Smooth muscle cell (in vitro differentiated cells): ENCODE data around the gene MAP1B. TPM values are rescaled to one million over a fixed set of nuclear protein-coding genes. Genes with fewer than 3 reads are reported as not detected.

ENCODE experiments used
- DNase-seq: peaks from one replicate; lab custom pipeline; 2025; ENCODE audit not compliant: unreplicated experiment; lab: John Stamatoyannopoulos, UW
- H2AFZ ChIP-seq: fragments of 200-600 bp; sonication (generic); 2 replicates; pipeline ENCODE4 v1.6.0; 2016; ENCODE audit warnings: antibody characterized with exemption, low read depth, mild to moderate bottlenecking
- H3F3A ChIP-seq: fragments of 200-600 bp; sonication (generic); 2 replicates; pipeline ENCODE4 v1.6.0; 2017; ENCODE audit warnings: antibody characterized with exemption, low read depth
- H3K27ac ChIP-seq: fragments of 200-600 bp; sonication (generic); 2 replicates; pipeline ENCODE4 v1.5.1; 2016; ENCODE audit warnings: low read depth, mild to moderate bottlenecking
- H3K27me3 ChIP-seq: fragments of 200-600 bp; sonication (generic); 2 replicates; pipeline ENCODE4 v1.6.1; 2016; ENCODE audit warnings: low read depth, mild to moderate bottlenecking
- H3K36me3 ChIP-seq: fragments of 200-600 bp; sonication (generic); 2 replicates; pipeline ENCODE4 v1.5.1; 2016; ENCODE audit warnings: low read depth
- H3K4me1 ChIP-seq: fragments of 200-600 bp; sonication (generic); 2 replicates; pipeline ENCODE4 v1.5.1; 2016; ENCODE audit warnings: low read depth
- H3K4me2 ChIP-seq: fragments of 200-600 bp; sonication (generic); 2 replicates; pipeline ENCODE4 v1.6.0; 2016; ENCODE audit warnings: mild to moderate bottlenecking
- H3K4me3 ChIP-seq: fragments of 200-600 bp; sonication (generic); 2 replicates; pipeline ENCODE4 v1.5.1; 2016; ENCODE audit warnings: mild to moderate bottlenecking
- H3K79me2 ChIP-seq: fragments of 200-600 bp; sonication (generic); 2 replicates; pipeline ENCODE4 v1.6.0; 2016; ENCODE audit warnings: low read depth, mild to moderate bottlenecking
- H3K9ac ChIP-seq: fragments of 200-600 bp; sonication (generic); 2 replicates; pipeline ENCODE4 v1.6.0; 2016; ENCODE audit warnings: low read depth
- H3K9me3 ChIP-seq: fragments of 200-600 bp; sonication (generic); replicated peaks from 2 replicates; pipeline ENCODE4 v1.5.1; 2016; ENCODE audit warnings: low read depth
- H4K20me1 ChIP-seq: fragments of 200-600 bp; sonication (generic); 2 replicates; pipeline ENCODE4 v1.6.0; 2016; ENCODE audit warnings: low read depth
- WGBS: methylation state at CpG from one replicate; pipeline ENCODE4 v1.1.7; 2016; ENCODE audit warnings: low lambda C conversion rate; 5-methylcytosine and 5-hydroxymethylcytosine counted together
- polyA plus RNA-seq: library from polyadenylated mRNA; unstranded; fragments of >200 nt; fragmentation: Nextera tagmentation; extraction: Ambion mirVana; gene quantifications from 2 replicates; pipeline ENCODE4 v1.2.1, GENCODE V29; 2016
- total RNA-seq: library from RNA; depleted of rRNA; stranded (reverse); fragments of >200 nt; gene quantifications from 2 replicates; pipeline ENCODE4 v1.2.3, GENCODE V29; 2014
- TF ChIP-seq, protein P1 (sequence below): fragments of 200-600 bp; sonication (generic); IDR thresholded peaks from 2 replicates; pipeline ENCODE4 v1.5.1; 2017; ENCODE audit warnings: borderline replicate concordance, mild to moderate bottlenecking, antibody characterized with exemption; ENCODE audit not compliant: insufficient read depth, poor library complexity, severe bottlenecking

MAP1B gene
- total and polyA plus RNA-seq, 2 experiments from 2014 or later: 111 to 143 TPM

- H3K9me3 ChIP-seq: no peaks in the 10 kb centered on the region
- DNase-seq: no peak
- 100% methylated on average over 1 of the region's 1 CpG for WGBS
- TF ChIP-seq, protein P1, sequence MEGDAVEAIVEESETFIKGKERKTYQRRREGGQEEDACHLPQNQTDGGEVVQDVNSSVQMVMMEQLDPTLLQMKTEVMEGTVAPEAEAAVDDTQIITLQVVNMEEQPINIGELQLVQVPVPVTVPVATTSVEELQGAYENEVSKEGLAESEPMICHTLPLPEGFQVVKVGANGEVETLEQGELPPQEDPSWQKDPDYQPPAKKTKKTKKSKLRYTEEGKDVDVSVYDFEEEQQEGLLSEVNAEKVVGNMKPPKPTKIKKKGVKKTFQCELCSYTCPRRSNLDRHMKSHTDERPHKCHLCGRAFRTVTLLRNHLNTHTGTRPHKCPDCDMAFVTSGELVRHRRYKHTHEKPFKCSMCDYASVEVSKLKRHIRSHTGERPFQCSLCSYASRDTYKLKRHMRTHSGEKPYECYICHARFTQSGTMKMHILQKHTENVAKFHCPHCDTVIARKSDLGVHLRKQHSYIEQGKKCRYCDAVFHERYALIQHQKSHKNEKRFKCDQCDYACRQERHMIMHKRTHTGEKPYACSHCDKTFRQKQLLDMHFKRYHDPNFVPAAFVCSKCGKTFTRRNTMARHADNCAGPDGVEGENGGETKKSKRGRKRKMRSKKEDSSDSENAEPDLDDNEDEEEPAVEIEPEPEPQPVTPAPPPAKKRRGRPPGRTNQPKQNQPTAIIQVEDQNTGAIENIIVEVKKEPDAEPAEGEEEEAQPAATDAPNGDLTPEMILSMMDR: no peak
- no peaks in the 10 kb centered on the region for H3K79me2 ChIP-seq
- H3K4me1 ChIP-seq: peaks cover 4% of the 10 kb centered on the region
- no peak overlapping the region for H3K4me2 ChIP-seq
- H2AFZ ChIP-seq: no peak overlapping the region
- peaks cover 21% of the 10 kb centered on the region for H3K36me3 ChIP-seq
- no peak overlapping the region for H3K4me3 ChIP-seq
- H3K27ac ChIP-seq: no peak overlapping the region
- no peaks in the 10 kb centered on the region for H3K27me3 ChIP-seq
- no peaks in the 10 kb centered on the region for H3F3A ChIP-seq
- H3K9ac ChIP-seq: no peak overlapping the region
- no peaks in the 10 kb centered on the region for H4K20me1 ChIP-seq
Observed at GRCh38 chr5:72221099-72221498, 113.8 kb downstream of the MAP1B start.

- no peak for DNase-seq
- Histone ChIP-seq H3K79me2 (no peaks in the 10 kb centered on the region), H3F3A (no peaks in the 10 kb centered on the region), H3K27me3 (no peaks in the 10 kb centered on the region), H3K9me3 (no peaks in the 10 kb centered on the region), H3K4me3 (no peak overlapping the region), H3K4me2 (no peak overlapping the region), H3K4me1 (peaks cover under 1% of the 10 kb centered on the region), H3K27ac (no peak overlapping the region), H3K36me3 (peaks cover 21% of the 10 kb centered on the region), H4K20me1 (no peaks in the 10 kb centered on the region), H3K9ac (no peak overlapping the region), H2AFZ (no peak overlapping the region)
- TF ChIP-seq, protein P1: no peak
- 99% methylated on average over 4 of the region's 4 CpGs for WGBS
Observed at GRCh38 chr5:72221541-72221940, 114.3 kb downstream of the MAP1B start.

DNA sequence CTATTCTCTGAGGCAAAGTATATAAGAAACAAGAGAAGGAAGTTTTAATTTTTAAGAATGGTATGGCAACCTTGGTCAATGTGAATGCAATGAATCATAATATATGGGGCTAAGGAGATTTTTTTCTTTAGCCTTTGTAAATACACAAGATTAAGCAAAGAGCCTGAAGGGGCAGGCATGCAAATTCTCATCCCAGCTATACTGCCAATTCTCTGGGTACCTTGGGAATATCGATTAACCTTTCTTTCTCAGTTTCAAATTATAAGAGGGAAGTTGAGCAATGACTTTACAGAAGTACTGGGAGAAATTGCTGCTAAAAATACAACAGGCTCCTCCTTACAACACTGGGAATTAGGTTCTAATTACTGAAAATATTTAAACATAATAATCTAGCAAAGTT, 115.2 kb downstream of the MAP1B start:
- no peaks in the 10 kb centered on the region for H3K79me2 ChIP-seq
- no peak overlapping the region for H3K4me2 ChIP-seq
- no peak overlapping the region for H3K4me3 ChIP-seq
- no peak for DNase-seq
- H3K27ac ChIP-seq: no peak overlapping the region
- no peak overlapping the region for H2AFZ ChIP-seq
- TF ChIP-seq, protein P1: no peak
- H3K4me1 ChIP-seq: no peaks in the 10 kb centered on the region
- H4K20me1 ChIP-seq: no peaks in the 10 kb centered on the region
- 96% methylated on average over 1 of the region's 1 CpG for WGBS
- H3K27me3 ChIP-seq: no peaks in the 10 kb centered on the region
- H3K36me3 ChIP-seq: peaks cover 21% of the 10 kb centered on the region
- no peak overlapping the region for H3K9ac ChIP-seq
- no peaks in the 10 kb centered on the region for H3K9me3 ChIP-seq
- no peaks in the 10 kb centered on the region for H3F3A ChIP-seq

- DNase-seq: no peak
- no peak overlapping the region for H3K27ac ChIP-seq
- no peak overlapping the region for H3K9ac ChIP-seq
- H2AFZ ChIP-seq: no peak overlapping the region
- H3K4me1 ChIP-seq: no peaks in the 10 kb centered on the region
- TF ChIP-seq, protein P1: no peak
- peaks cover 21% of the 10 kb centered on the region for H3K36me3 ChIP-seq
- no peak overlapping the region for H3K4me2 ChIP-seq
- H4K20me1 ChIP-seq: no peaks in the 10 kb centered on the region
- no peak overlapping the region for H3K4me3 ChIP-seq
- H3F3A ChIP-seq: no peaks in the 10 kb centered on the region
- WGBS: 97% methylated on average over 4 of the region's 4 CpGs
- no peaks in the 10 kb centered on the region for H3K27me3 ChIP-seq
- H3K79me2 ChIP-seq: no peaks in the 10 kb centered on the region
- no peaks in the 10 kb centered on the region for H3K9me3 ChIP-seq
Observed at GRCh38 chr5:72223371-72223770, 116.1 kb downstream of the MAP1B start.
